GM23248 (cell line): ENCODE measurements around the gene ACYP1. TPM values are rescaled to one million over a fixed set of nuclear protein-coding genes. Genes with fewer than 3 reads are reported as not detected.

Experiments used
- DNase-seq: peaks from one replicate; pipeline ENCODE4 v3.0.0-alpha.2; 2015
- H2AFZ ChIP-seq: fragments of 200-600 bp; sonication (generic); 2 replicates; pipeline ENCODE4 v1.6.1; 2016; ENCODE audit warnings: antibody characterized with exemption
- H3F3A ChIP-seq: fragments of 200-600 bp; sonication (generic); 2 replicates; pipeline ENCODE4 v1.6.1; 2016; ENCODE audit warnings: mild to moderate bottlenecking, antibody characterized with exemption, mixed run types; ENCODE audit not compliant: insufficient read depth
- H3K27ac ChIP-seq: fragments of 200-600 bp; sonication (generic); 2 replicates; pipeline ENCODE4 v1.5.1; 2016; ENCODE audit warnings: mild to moderate bottlenecking
- H3K27me3 ChIP-seq: fragments of 200-600 bp; sonication (generic); replicated peaks from 2 replicates; pipeline ENCODE4 v1.6.1; 2016; ENCODE audit warnings: mild to moderate bottlenecking; ENCODE audit not compliant: insufficient read depth
- H3K36me3 ChIP-seq: fragments of 200-600 bp; sonication (generic); 2 replicates; pipeline ENCODE4 v1.6.1; 2016; ENCODE audit warnings: low read depth, mild to moderate bottlenecking
- H3K4me1 ChIP-seq: fragments of 200-600 bp; sonication (generic); 2 replicates; pipeline ENCODE4 v1.6.1; 2016; ENCODE audit warnings: mild to moderate bottlenecking; ENCODE audit not compliant: insufficient read depth
- H3K4me2 ChIP-seq: fragments of 200-600 bp; sonication (generic); one replicate; pipeline ENCODE4 v1.6.1; 2016; ENCODE audit warnings: mild to moderate bottlenecking; ENCODE audit not compliant: unreplicated experiment
- H3K4me3 ChIP-seq: fragments of 200-600 bp; sonication (generic); 2 replicates; pipeline ENCODE4 v1.5.1; 2016; ENCODE audit warnings: mild to moderate bottlenecking
- H3K79me2 ChIP-seq: fragments of 200-600 bp; sonication (generic); 2 replicates; pipeline ENCODE4 v1.6.1; 2016; ENCODE audit warnings: mild to moderate bottlenecking; ENCODE audit not compliant: insufficient read depth
- H3K9ac ChIP-seq: fragments of 200-600 bp; sonication (generic); 2 replicates; pipeline ENCODE4 v1.6.1; 2016; ENCODE audit warnings: mild to moderate bottlenecking
- H3K9me2 ChIP-seq: fragments of 200-600 bp; sonication (generic); 2 replicates; pipeline ENCODE4 v1.6.1; 2016; ENCODE audit warnings: mixed run types, mild to moderate bottlenecking, moderate library complexity; ENCODE audit not compliant: insufficient read depth
- H3K9me3 ChIP-seq: fragments of 200-600 bp; sonication (generic); one replicate; pipeline ENCODE4 v1.6.1; 2017; ENCODE audit warnings: low read depth
- H4K20me1 ChIP-seq: fragments of 200-600 bp; sonication (generic); 2 replicates; pipeline ENCODE4 v1.6.0; 2016; ENCODE audit not compliant: insufficient read depth
- EZH2 ChIP-seq: fragments of 200-600 bp; sonication (generic); IDR thresholded peaks from 2 replicates; pipeline ENCODE4 v1.6.1; 2018; ENCODE audit warnings: antibody characterized with exemption, mild to moderate bottlenecking; ENCODE audit not compliant: insufficient read depth, poor library complexity, severe bottlenecking
- EZH2phosphoT487 ChIP-seq: fragments of 200-600 bp; sonication (generic); IDR thresholded peaks from 2 replicates; pipeline ENCODE4 v1.6.1; 2018; ENCODE audit warnings: antibody characterized with exemption, moderate library complexity, mild to moderate bottlenecking, low read depth; ENCODE audit not compliant: insufficient read depth
- WGBS, 2 experiments: methylation state at CpG; one replicate each; pipeline ENCODE4 v1.1.6; 2015 to 2017; ENCODE audit warnings: low lambda C conversion rate in 2 of 2, low coverage in 1 of 2; ENCODE audit errors: missing lambda C conversion rate in 2 of 2; 5-methylcytosine and 5-hydroxymethylcytosine counted together
- in situ Hi-C: fragments of 300-500 bp; cut with MboI; formaldehyde crosslinking; loops from 2 replicates; pipeline ENCODE4 v1.15.0; 2020
- polyA plus RNA-seq: library from polyadenylated mRNA; unstranded; fragments of >200 nt; fragmentation: Nextera tagmentation; extraction: Ambion mirVana; gene quantifications from 2 replicates; pipeline ENCODE4 v1.2.1, GENCODE V29; 2016
- total RNA-seq: library from RNA; depleted of rRNA; stranded (reverse); fragments of >200 nt; shearing (Covaris generic); gene quantifications from 2 replicates; pipeline ENCODE4 v1.2.3, GENCODE V29; 2014

The ACYP1 gene
- total and polyA plus RNA-seq, 2 experiments from 2014 or later = 7.3 to 19.3 TPM

- Histone ChIP-seq H3K4me1 (peaks cover 17% of the 10 kb centered on the region), H3K27ac (no peak overlapping the region), H3K9me2 (no peaks in the 10 kb centered on the region), H3K9ac (no peak overlapping the region), H3K9me3 (no peaks in the 10 kb centered on the region), H3K36me3 (0 out of 2 replicates have a peak, but pooled peaks cover 7% of the 10 kb centered on the region), H3K4me3 (no peak overlapping the region), H3F3A (peaks cover 26% of the 10 kb centered on the region), H3K4me2 (peak overlapping the region; percentile 13), H4K20me1 (no peaks in the 10 kb centered on the region), H3K79me2 (peaks cover 36% of the 10 kb centered on the region), H2AFZ (no peak overlapping the region), H3K27me3 (no peaks in the 10 kb centered on the region)
- 36 to 39% methylated on average over 2 of the region's 2 CpGs for WGBS, 2 experiments
- in situ Hi-C loops = no loop called here
- peak; percentile 29 for DNase-seq
- TF ChIP-seq EZH2phosphoT487 (no peak), EZH2 (no peak)
These were observed 4.2 kb downstream of the ACYP1 start for GRCh38 chr14:75059642-75060041.

DNA sequence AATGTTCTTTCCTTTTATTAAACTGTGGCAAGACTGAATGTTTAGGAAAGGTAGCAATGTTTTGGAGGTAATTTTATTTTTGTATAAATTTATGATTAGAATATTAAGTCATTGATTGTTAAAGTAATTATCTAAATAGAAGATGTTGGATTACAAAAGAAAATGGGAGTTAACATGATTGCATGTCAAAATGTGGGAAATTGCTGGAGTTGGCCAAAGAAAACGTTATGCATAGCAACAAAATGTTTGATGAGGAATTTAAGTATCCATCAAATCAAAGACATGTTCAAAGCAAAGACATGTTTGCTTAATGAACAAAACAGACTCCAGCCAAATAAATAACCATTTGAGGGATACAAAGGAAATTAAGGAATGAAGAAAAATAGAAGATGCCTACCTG, 9.4 kb downstream of the ACYP1 start:
- H2AFZ ChIP-seq = no peak overlapping the region
- H3K9me2 ChIP-seq = no peaks in the 10 kb centered on the region
- H3K27me3 ChIP-seq = no peaks in the 10 kb centered on the region
- H3K27ac ChIP-seq = peak overlapping the region; percentile 46
- no peak for DNase-seq
- H3K79me2 ChIP-seq = peaks cover 10% of the 10 kb centered on the region; the same call in 1 of the 2 replicates
- in situ Hi-C loops = no loop called here
- WGBS, 2 experiments = 6 to 12% methylated on average over 1 of the region's 1 CpG
- no peaks in the 10 kb centered on the region for H3K9me3 ChIP-seq
- peaks cover 50% of the 10 kb centered on the region for H3F3A ChIP-seq
- H3K9ac ChIP-seq = peak overlapping the region; percentile 24; the same call in 1 of the 2 replicates
- peak overlapping the region; percentile 20; the same call in 1 of the 2 replicates for H3K4me3 ChIP-seq
- no peaks in the 10 kb centered on the region for H4K20me1 ChIP-seq
- no peaks in the 10 kb centered on the region for H3K36me3 ChIP-seq
- H3K4me2 ChIP-seq = peak overlapping the region; percentile 52
- H3K4me1 ChIP-seq = peaks cover 45% of the 10 kb centered on the region
- TF ChIP-seq EZH2phosphoT487 (no peak), EZH2 (no peak)

- Histone ChIP-seq H3K4me3 (peak overlapping the region; percentile 20; the same call in 1 of the 2 replicates), H2AFZ (0 out of 2 replicates have a peak overlapping the region, but pooled peaks have one; percentile 15), H3K79me2 (peaks cover 10% of the 10 kb centered on the region; the same call in 1 of the 2 replicates), H4K20me1 (no peaks in the 10 kb centered on the region), H3K9ac (peak overlapping the region; percentile 24; the same call in 1 of the 2 replicates), H3K36me3 (no peaks in the 10 kb centered on the region), H3K4me2 (peak overlapping the region; percentile 52), H3K9me3 (no peaks in the 10 kb centered on the region), H3K27ac (peak overlapping the region; percentile 46), H3F3A (peaks cover 53% of the 10 kb centered on the region), H3K9me2 (no peaks in the 10 kb centered on the region), H3K4me1 (peaks cover 51% of the 10 kb centered on the region), H3K27me3 (no peaks in the 10 kb centered on the region)
- DNase-seq = peak; percentile 63
- in situ Hi-C loops = no loop called here
- TF ChIP-seq EZH2 (no peak), EZH2phosphoT487 (no peak)
- WGBS, 2 experiments = 50 to 56% methylated on average over 5 of the region's 5 CpGs
These were observed 10.2 kb downstream of the ACYP1 start for GRCh38 chr14:75053396-75054291.

GRCh38 chr14:75051556-75051899, 12.3 kb downstream of the ACYP1 start:
- TF ChIP-seq EZH2 (no peak), EZH2phosphoT487 (no peak)
- no peak for DNase-seq
- peaks cover 75% of the 10 kb centered on the region for H3F3A ChIP-seq
- peak overlapping the region; percentile 82 for H2AFZ ChIP-seq
- peaks cover 72% of the 10 kb centered on the region for H3K4me1 ChIP-seq
- H3K4me3 ChIP-seq = peak overlapping the region; percentile 73
- H3K9ac ChIP-seq = peak overlapping the region; percentile 87
- 29 to 34% methylated on average over 5 of the region's 5 CpGs for WGBS, 2 experiments
- H3K27me3 ChIP-seq = no peaks in the 10 kb centered on the region
- peak overlapping the region; percentile 80 for H3K4me2 ChIP-seq
- 0 out of 2 replicates have a peak, but pooled peaks cover under 1% of the 10 kb centered on the region for H3K79me2 ChIP-seq
- H4K20me1 ChIP-seq = no peaks in the 10 kb centered on the region
- in situ Hi-C loops = no loop called here
- no peaks in the 10 kb centered on the region for H3K36me3 ChIP-seq
- H3K9me2 ChIP-seq = no peaks in the 10 kb centered on the region
- no peaks in the 10 kb centered on the region for H3K9me3 ChIP-seq
- H3K27ac ChIP-seq = peak overlapping the region; percentile 87
